Activated naive CD4-positive, alpha-beta T cell treated with anti-CD3 and anti-CD28 coated beads, Interleukin-2, amount 50 U/mL, for 72 hours (primary cell): ENCODE results near the gene PREX1. TPM values are rescaled to one million over a fixed set of nuclear protein-coding genes. Genes with fewer than 3 reads are reported as not detected.

Source experiments
- ATAC-seq, 2 donors: fragments of 150-1000 bp; cut with Tn5 transposase; 2 replicates each; pipeline ENCODE4 v1.10.0; 2021; ENCODE audit warnings: mild to moderate bottlenecking in 2 of 2, moderate library complexity in 2 of 2
- DNase-seq, 2 donors: peaks; one replicate each; pipeline ENCODE4 v3.0.0; 2021 to 2022; ENCODE audit warnings: low spot score in 2 of 2
- H3K27ac Mint-ChIP-seq, 2 donors: one replicate each; pipeline ENCODE4 v1.8.0; 2022; ENCODE audit warnings: mild to moderate bottlenecking in 2 of 2, mixed read lengths in 2 of 2
- H3K36me3 Mint-ChIP-seq, 2 donors: one replicate each; pipeline ENCODE4 v1.8.0; 2022; ENCODE audit warnings: mixed read lengths in 2 of 2
- H3K9me3 Mint-ChIP-seq, 2 donors: one replicate each; pipeline ENCODE4 v1.8.0; 2022; ENCODE audit warnings: mixed read lengths in 2 of 2
- total RNA-seq, 2 donors: library from RNA; stranded (reverse); gene quantifications; one replicate each; pipeline ENCODE4 v1.2.3, GENCODE V29; 2022

The PREX1 gene
- total RNA-seq, 2 donors from 2014 or later: 30.6 to 51.8 TPM

- Mint-ChIP-seq H3K36me3 (peaks cover 0 to 15% of the 10 kb centered on the region in 2 donors), H3K27ac (peak overlapping the region; percentile 94 to 97), H3K9me3 (no peaks in the 10 kb centered on the region)
- ATAC-seq (no peak), DNase-seq (no peak)
Observed at GRCh38 chr20:48737434-48738093, 90.2 kb downstream of the PREX1 start.

- no peak overlapping the region for H3K27ac Mint-ChIP-seq
- ATAC-seq (no peak), DNase-seq (no peak)
- no peaks in the 10 kb centered on the region for H3K9me3 Mint-ChIP-seq
- H3K36me3 Mint-ChIP-seq: peaks cover 0 to 15% of the 10 kb centered on the region in 2 donors
Observed at GRCh38 chr20:48736636-48737035, 91.2 kb downstream of the PREX1 start.

- Mint-ChIP-seq H3K9me3 (no peaks in the 10 kb centered on the region), H3K36me3 (peaks cover 0 to 15% of the 10 kb centered on the region in 2 donors), H3K27ac (no peak overlapping the region)
- ATAC-seq: no peak
- DNase-seq: no peak
Observed at GRCh38 chr20:48736231-48736630, 91.6 kb downstream of the PREX1 start.

GRCh38 chr20:48735112-48735511, 92.7 kb downstream of the PREX1 start:
- no peaks in the 10 kb centered on the region for H3K9me3 Mint-ChIP-seq

GRCh38 chr20:48734104-48734749, 93.6 kb downstream of the PREX1 start:
- Mint-ChIP-seq H3K9me3 (no peaks in the 10 kb centered on the region), H3K27ac (no peak overlapping the region), H3K36me3 (peaks cover 0 to 15% of the 10 kb centered on the region in 2 donors)
- DNase-seq: no peak
- ATAC-seq: no peak

More at GRCh38 chr20:48735112-48735511, 92.7 kb downstream of the PREX1 start:
- ATAC-seq: no peak
- Mint-ChIP-seq H3K27ac (no peak overlapping the region), H3K36me3 (peaks cover 0 to 15% of the 10 kb centered on the region in 2 donors)
- DNase-seq: no peak

- no peak for DNase-seq
- peak in 1 of 2 donors; percentile 34 for ATAC-seq
- Mint-ChIP-seq H3K27ac (no peak overlapping the region), H3K36me3 (peaks cover 0 to 14% of the 10 kb centered on the region in 2 donors), H3K9me3 (no peaks in the 10 kb centered on the region)
Observed at GRCh38 chr20:48733296-48733790, 94.5 kb downstream of the PREX1 start.

- DNase-seq: no peak
- Mint-ChIP-seq H3K36me3 (peaks cover 0 to 3% of the 10 kb centered on the region in 2 donors), H3K27ac (no peak overlapping the region), H3K9me3 (no peaks in the 10 kb centered on the region)
- ATAC-seq: no peak
Observed at GRCh38 chr20:48732081-48732829, 95.5 kb downstream of the PREX1 start.

- Mint-ChIP-seq H3K27ac (no peak overlapping the region), H3K9me3 (no peaks in the 10 kb centered on the region), H3K36me3 (no peaks in the 10 kb centered on the region)
- ATAC-seq: no peak
- no peak for DNase-seq
Observed at GRCh38 chr20:48731536-48731935, 96.3 kb downstream of the PREX1 start.

GRCh38 chr20:48730977-48731376, 96.8 kb downstream of the PREX1 start:
- peaks cover 0 to under 1% of the 10 kb centered on the region in 2 donors for H3K36me3 Mint-ChIP-seq
- no peaks in the 10 kb centered on the region for H3K9me3 Mint-ChIP-seq
- ATAC-seq (no peak), DNase-seq (no peak)
- peak overlapping the region in 1 of 2 donors; percentile 1 for H3K27ac Mint-ChIP-seq

- Mint-ChIP-seq H3K27ac (peak overlapping the region in 1 of 2 donors; percentile 24), H3K9me3 (no peaks in the 10 kb centered on the region), H3K36me3 (peaks cover 0 to 8% of the 10 kb centered on the region in 2 donors)
- ATAC-seq (no peak), DNase-seq (no peak)
Observed at GRCh38 chr20:48729538-48729937, 98.3 kb downstream of the PREX1 start.

- H3K9me3 Mint-ChIP-seq: no peaks in the 10 kb centered on the region
- peaks cover 0 to 8% of the 10 kb centered on the region in 2 donors for H3K36me3 Mint-ChIP-seq
- ATAC-seq: no peak
- no peak for DNase-seq
- H3K27ac Mint-ChIP-seq: peak overlapping the region; percentile 16 to 38
Observed at GRCh38 chr20:48728042-48728825, 99.6 kb downstream of the PREX1 start.

GRCh38 chr20:48727226-48727625, 100.6 kb downstream of the PREX1 start:
- Mint-ChIP-seq H3K9me3 (no peaks in the 10 kb centered on the region), H3K36me3 (peaks cover 0 to 8% of the 10 kb centered on the region in 2 donors), H3K27ac (no peak overlapping the region)
- no peak for DNase-seq
- ATAC-seq: no peak

- H3K27ac Mint-ChIP-seq: no peak overlapping the region
- H3K9me3 Mint-ChIP-seq: no peaks in the 10 kb centered on the region
- ATAC-seq (peak; percentile 34 to 57), DNase-seq (no peak)
- peaks cover 0 to 8% of the 10 kb centered on the region in 2 donors for H3K36me3 Mint-ChIP-seq
Observed at GRCh38 chr20:48725555-48725991, 102.2 kb downstream of the PREX1 start.

- H3K36me3 Mint-ChIP-seq: peaks cover 0 to 11% of the 10 kb centered on the region in 2 donors
- no peak for ATAC-seq
- DNase-seq: no peak
- peak overlapping the region; percentile 22 to 26 for H3K27ac Mint-ChIP-seq
- H3K9me3 Mint-ChIP-seq: no peaks in the 10 kb centered on the region
Observed at GRCh38 chr20:48724891-48725554, 102.8 kb downstream of the PREX1 start.

GRCh38 chr20:48724382-48724781, 103.4 kb downstream of the PREX1 start:
- ATAC-seq: no peak
- no peak for DNase-seq
- Mint-ChIP-seq H3K27ac (peak overlapping the region in 1 of 2 donors; percentile 26), H3K9me3 (no peaks in the 10 kb centered on the region), H3K36me3 (peaks cover 0 to 18% of the 10 kb centered on the region in 2 donors)
